Osteoblast (primary cell): ENCODE data around the gene GYS2. TPM values are rescaled to one million over a fixed set of nuclear protein-coding genes. Genes with fewer than 3 reads are reported as not detected.

Experiments used
- DNase-seq: peaks from one replicate; pipeline ENCODE4 v3.0.0; 2011; ENCODE audit warnings: low spot score, mixed read lengths; ENCODE audit not compliant: insufficient read length; ENCODE audit errors: missing footprints
- H2AFZ ChIP-seq: 2 replicates; pipeline ENCODE4 v1.6.0; 2011; ENCODE audit warnings: mild to moderate bottlenecking, low read length
- H3K27ac ChIP-seq: 2 replicates; pipeline ENCODE4 v1.5.1; 2011; ENCODE audit warnings: mild to moderate bottlenecking, low read depth, low read length, moderate library complexity
- H3K27me3 ChIP-seq: 2 replicates; pipeline ENCODE4 v1.6.0; 2012; ENCODE audit warnings: mild to moderate bottlenecking, control low read depth, inconsistent platforms, low read length, moderate library complexity; ENCODE audit not compliant: insufficient read depth
- H3K36me3 ChIP-seq: 2 replicates; pipeline ENCODE4 v1.5.1; 2011; ENCODE audit warnings: mild to moderate bottlenecking, low read length, control low read depth, moderate library complexity; ENCODE audit not compliant: insufficient read depth
- H3K4me1 ChIP-seq: 2 replicates; pipeline ENCODE4 v1.5.1; 2011; ENCODE audit warnings: mild to moderate bottlenecking, low read length, control low read depth, moderate library complexity; ENCODE audit not compliant: insufficient read depth
- H3K4me2 ChIP-seq: 2 replicates; pipeline ENCODE4 v1.6.0; 2011; ENCODE audit warnings: mild to moderate bottlenecking, low read length; ENCODE audit not compliant: insufficient read depth
- H3K4me3 ChIP-seq: fragments of 200-600 bp; sonication (generic); 3 replicates; pipeline ENCODE4 v1.5.1; 2012; ENCODE audit warnings: mild to moderate bottlenecking, low read length, inconsistent platforms; ENCODE audit not compliant: insufficient read depth
- H3K79me2 ChIP-seq: 2 replicates; pipeline ENCODE4 v1.6.0; 2012; ENCODE audit warnings: mild to moderate bottlenecking, low read length, control low read depth, inconsistent platforms; ENCODE audit not compliant: insufficient read depth
- H3K9me3 ChIP-seq: 2 replicates; pipeline ENCODE4 v1.5.1; 2011; ENCODE audit warnings: low read depth, low read length, control low read depth
- H4K20me1 ChIP-seq: 2 replicates; pipeline ENCODE4 v1.6.0; 2012; ENCODE audit warnings: mild to moderate bottlenecking, low read length, control low read depth; ENCODE audit not compliant: insufficient read depth
- CTCF ChIP-seq: IDR thresholded peaks from 2 replicates; pipeline ENCODE4 v1.5.1; 2011; ENCODE audit warnings: mild to moderate bottlenecking, low read depth, low read length, moderate library complexity; ENCODE audit errors: extremely low read depth
- total RNA-seq: library from RNA; depleted of rRNA; stranded (reverse); fragments of >200 nt; gene quantifications from 2 replicates; pipeline ENCODE4 v1.2.3, GENCODE V29; 2012

GYS2 gene
- total RNA-seq, 1 donor: not detected

- Histone ChIP-seq H3K4me1 (no peaks in the 10 kb centered on the region), H3K4me3 (no peak overlapping the region), H3K27me3 (peaks cover 2% of the 10 kb centered on the region), H2AFZ (no peak overlapping the region), H3K4me2 (no peak overlapping the region), H4K20me1 (no peaks in the 10 kb centered on the region), H3K9me3 (no peaks in the 10 kb centered on the region), H3K79me2 (no peaks in the 10 kb centered on the region), H3K27ac (no peak overlapping the region), H3K36me3 (no peaks in the 10 kb centered on the region)
- TF ChIP-seq CTCF: no peak
- no peak for DNase-seq
These were observed 57.2 kb downstream of the GYS2 start for GRCh38 chr12:21547437-21547836.

GRCh38 chr12:21546716-21547115 lies 57.9 kb downstream of the GYS2 start:
- Histone ChIP-seq H3K4me3 (no peak overlapping the region), H3K36me3 (no peaks in the 10 kb centered on the region), H3K9me3 (no peaks in the 10 kb centered on the region), H3K79me2 (no peaks in the 10 kb centered on the region), H3K4me1 (no peaks in the 10 kb centered on the region), H4K20me1 (no peaks in the 10 kb centered on the region), H2AFZ (no peak overlapping the region), H3K27me3 (peaks cover 2% of the 10 kb centered on the region), H3K4me2 (no peak overlapping the region), H3K27ac (no peak overlapping the region)
- TF ChIP-seq CTCF: no peak
- DNase-seq: no peak

- no peaks in the 10 kb centered on the region for H3K79me2 ChIP-seq
- no peak overlapping the region for H3K4me2 ChIP-seq
- H3K27ac ChIP-seq: no peak overlapping the region
- H3K27me3 ChIP-seq: peaks cover 2% of the 10 kb centered on the region
- H4K20me1 ChIP-seq: no peaks in the 10 kb centered on the region
- H2AFZ ChIP-seq: no peak overlapping the region
- no peak for DNase-seq
- no peaks in the 10 kb centered on the region for H3K9me3 ChIP-seq
- no peak overlapping the region for H3K4me3 ChIP-seq
- no peaks in the 10 kb centered on the region for H3K4me1 ChIP-seq
- no peaks in the 10 kb centered on the region for H3K36me3 ChIP-seq
- no peak for TF ChIP-seq CTCF
These were observed 59.1 kb downstream of the GYS2 start for GRCh38 chr12:21545557-21545956.

- H3K4me3 ChIP-seq: no peak overlapping the region
These were observed 61.5 kb downstream of the GYS2 start for GRCh38 chr12:21543151-21543550.

More at GRCh38 chr12:21543151-21543550, 61.5 kb downstream of the GYS2 start:
- Histone ChIP-seq H3K27me3 (peaks cover 2% of the 10 kb centered on the region), H3K4me2 (no peak overlapping the region), H3K4me1 (no peaks in the 10 kb centered on the region), H3K27ac (no peak overlapping the region), H2AFZ (no peak overlapping the region), H3K36me3 (no peaks in the 10 kb centered on the region), H3K9me3 (no peaks in the 10 kb centered on the region), H4K20me1 (no peaks in the 10 kb centered on the region), H3K79me2 (no peaks in the 10 kb centered on the region)
- no peak for TF ChIP-seq CTCF
- DNase-seq: no peak
